ENCODE data around the gene EIF4G2. TPM values are rescaled to one million over a fixed set of nuclear protein-coding genes. Genes with fewer than 3 reads are reported as not detected.
A peak's percentile ranks its signal among the peaks of the same experiment; 100 is the strongest.

The EIF4G2 gene
- total RNA-seq, result 100 to 1,000 TPM; 344 to 576 (median 400) TPM
- 100 to 1,000 TPM; 182 to 291 (median 286) TPM for polyA plus RNA-seq
- long read RNA-seq, donor 1, partial matches to known transcripts, result 50 of 57 reads
- long read RNA-seq, donor 1, other reads (novel, unspliced or antisense), result 0 of 57 reads
- long read RNA-seq, donor 2, transcript EIF4G2-201 (22 exons, 3,978 nt), result major isoform, 17 of 69 reads
- long read RNA-seq, donor 2, partial matches to known transcripts, result 45 of 69 reads
- long read RNA-seq, donor 2, other reads (novel, unspliced or antisense), result 0 of 69 reads
- long read RNA-seq, donor 3, transcript EIF4G2-201 (22 exons, 3,978 nt), result major isoform, 11 of 136 reads
- long read RNA-seq, donor 3, partial matches to known transcripts, result 119 of 136 reads
- long read RNA-seq, donor 3, other reads (novel, unspliced or antisense), result 0 of 136 reads
- long read RNA-seq, donor 4, transcript EIF4G2-201 (22 exons, 3,978 nt), result major isoform, 6 of 12 reads
- long read RNA-seq, donor 4, partial matches to known transcripts, result 6 of 12 reads
- long read RNA-seq, donor 4, other reads (novel, unspliced or antisense), result 0 of 12 reads
- long read RNA-seq, donor 5, transcript EIF4G2-201 (22 exons, 3,978 nt), result major isoform, 22 of 169 reads
- long read RNA-seq, donor 5, transcript EIF4G2-204 (3 exons, 690 nt), result minor isoform, 6 of 169 reads
- long read RNA-seq, donor 5, partial matches to known transcripts, result 135 of 169 reads
- long read RNA-seq, donor 5, other reads (novel, unspliced or antisense), result 0 of 169 reads
- long read RNA-seq, donor 6, transcript EIF4G2-202 (21 exons, 3,346 nt), result minor isoform, 8 of 223 reads
- long read RNA-seq, donor 6, transcript EIF4G2-228 (2 exons, 523 nt), result minor isoform, 5 of 223 reads
- long read RNA-seq, donor 6, transcript EIF4G2-201 (22 exons, 3,978 nt), result major isoform, 41 of 223 reads
- long read RNA-seq, donor 6, transcript EIF4G2-204 (3 exons, 690 nt), result minor isoform, 11 of 223 reads
- long read RNA-seq, donor 6, partial matches to known transcripts, result 156 of 223 reads
- long read RNA-seq, donor 6, other reads (novel, unspliced or antisense), result 0 of 223 reads
- long read RNA-seq, donor 7, transcript EIF4G2-201 (22 exons, 3,978 nt), result major isoform, 26 of 202 reads
- long read RNA-seq, donor 7, transcript EIF4G2-228 (2 exons, 523 nt), result minor isoform, 10 of 202 reads
- long read RNA-seq, donor 7, partial matches to known transcripts, result 156 of 202 reads
- long read RNA-seq, donor 7, other reads (novel, unspliced or antisense), result 0 of 202 reads
- long read RNA-seq, donor 8, transcript EIF4G2-201 (22 exons, 3,978 nt), result major isoform, 16 of 109 reads
- long read RNA-seq, donor 8, transcript EIF4G2-204 (3 exons, 690 nt), result minor isoform, 6 of 109 reads
- long read RNA-seq, donor 8, partial matches to known transcripts, result 80 of 109 reads
- long read RNA-seq, donor 8, other reads (novel, unspliced or antisense), result 0 of 109 reads
- long read RNA-seq, donor 9, transcript EIF4G2-204 (3 exons, 690 nt), result minor isoform, 7 of 157 reads
- long read RNA-seq, donor 9, transcript EIF4G2-201 (22 exons, 3,978 nt), result major isoform, 8 of 157 reads
- long read RNA-seq, donor 9, transcript EIF4G2-228 (2 exons, 523 nt), result minor isoform, 5 of 157 reads
- long read RNA-seq, donor 9, partial matches to known transcripts, result 129 of 157 reads
- long read RNA-seq, donor 9, other reads (novel, unspliced or antisense), result 0 of 157 reads
- long read RNA-seq, donor 10, transcript EIF4G2-201 (22 exons, 3,978 nt), result major isoform, 6 of 26 reads
- long read RNA-seq, donor 10, partial matches to known transcripts, result 13 of 26 reads
- long read RNA-seq, donor 10, other reads (novel, unspliced or antisense), result 0 of 26 reads

- no peaks in the 10 kb centered on the region for H3K9me3 ChIP-seq
- H3K4me1 ChIP-seq, result peaks cover 20 to 46% (median 36%) of the 10 kb centered on the region in 4 donors
- WGBS, 5 donors, result 0 to 1% (median 1%) methylated on average over 36 to 65 of the region's 65 CpGs
- peak within 1 kb of the TSS; percentile 63 to 99 (median 92) for H3K4me3 ChIP-seq
- H3K27ac ChIP-seq, result peak within 1 kb of the TSS; percentile 94 to 100 (median 98)
- H3K27me3 ChIP-seq, result no peaks in the 10 kb centered on the region
- H3K36me3 ChIP-seq, result peaks cover 32 to 35% (median 34%) of the 10 kb centered on the region in 4 donors
- intact Hi-C loops (cut with DNase I; ENCODE audit: low total_unique reads), result loop anchor here (10.0 kb wide), 1 partner anchor 46 kb away; the partner anchor contains the start of gene ZBED5
- TF ChIP-seq CTCF (IDR thresholded peaks at IDR 0.05) (peak in 1 of 7 experiments; percentile 17), POLR2A (IDR thresholded peaks at IDR 0.05) (peak in 2 of 4 donors; percentile 98 to 99), POLR2AphosphoS5 (IDR thresholded peaks at IDR 0.05) (peak; percentile 94 to 100 (median 100)), EP300 (IDR thresholded peaks at IDR 0.05) (no peak)
- peak; percentile 99 to 100 for DNase-seq
Measured at GRCh38 chr11:10808553-10809372, at the start of gene EIF4G2. EIF4G2 (minus strand) TSS chr11:10808926.

GRCh38 chr11:10857709-10858438 lies 49.1 kb upstream of the EIF4G2 start, which contains the start of gene ZBED5:
ZBED5 (minus strand) TSS chr11:10858053; CDS start chr11:10854945, 3,108 bp downstream.
- Histone ChIP-seq H3K4me3 (peak within 1 kb of the TSS; percentile 81 to 90 (median 84)), H3K36me3 (peaks cover 10 to 31% (median 27%) of the 10 kb centered on the region in 4 donors), H3K9me3 (no peaks in the 10 kb centered on the region), H3K27ac (peak within 1 kb of the TSS; percentile 98 to 99 (median 99)), H3K27me3 (no peaks in the 10 kb centered on the region), H3K4me1 (peaks cover 14 to 49% (median 34%) of the 10 kb centered on the region in 4 donors)
- intact Hi-C loops (cut with DNase I; ENCODE audit: low total_unique reads), result loop anchor here (10.0 kb wide), 1 partner anchor 53 kb away; the partner anchor contains the start of gene EIF4G2
- WGBS, 5 donors, result 0 to 1% (median 0%) methylated on average over 29 to 59 of the region's 59 CpGs
- peak; percentile 73 to 99 (median 98) for TF ChIP-seq POLR2AphosphoS5 (IDR thresholded peaks at IDR 0.05)
- TF ChIP-seq POLR2A (IDR thresholded peaks at IDR 0.05), result peak in 2 of 4 donors; percentile 82 to 84
- peak; percentile 11 for TF ChIP-seq EP300 (IDR thresholded peaks at IDR 0.05)
- TF ChIP-seq CTCF (IDR thresholded peaks at IDR 0.05), result peak in 2 of 7 experiments; percentile 9 to 11
- DNase-seq, result peak; percentile 99

GRCh38 chr11:10857459-10857708 lies 48.7 kb upstream of the EIF4G2 start:
- TF ChIP-seq EP300 (IDR thresholded peaks at IDR 0.05) (no peak), POLR2AphosphoS5 (IDR thresholded peaks at IDR 0.05) (no peak), POLR2A (IDR thresholded peaks at IDR 0.05) (no peak)
- no peaks in the 10 kb centered on the region for H3K27me3 ChIP-seq
- intact Hi-C loops (cut with DNase I; ENCODE audit: low total_unique reads), result loop anchor here (10.0 kb wide), 1 partner anchor 53 kb away; the partner anchor contains the start of gene EIF4G2
- peaks cover 14 to 45% (median 32%) of the 10 kb centered on the region in 4 donors for H3K4me1 ChIP-seq
- H3K9me3 ChIP-seq, result no peaks in the 10 kb centered on the region
- H3K27ac ChIP-seq, result peak overlapping the region; percentile 98 to 99 (median 99)
- peak overlapping the region; percentile 81 to 90 (median 84) for H3K4me3 ChIP-seq
- WGBS, 5 donors, result 0% methylated on average over 5 to 14 of the region's 14 CpGs
- peak in 1 of 2 donors; percentile 27 for DNase-seq
- H3K36me3 ChIP-seq, result peaks cover 13 to 36% (median 30%) of the 10 kb centered on the region in 4 donors

Measured in stomach (tissue), 19 donors.